Measurements from ENCODE around the gene DOCK7. TPM values are rescaled to one million over a fixed set of nuclear protein-coding genes. Genes with fewer than 3 reads are reported as not detected.

DOCK7 gene
- total RNA-seq, 1 donor from 2014 or later = 63.7 TPM

GRCh38 chr1:62494137-62494536 lies 194.0 kb downstream of the DOCK7 start:
- Mint-ChIP-seq H3K36me3 (peaks cover 39% of the 10 kb centered on the region), H3K9me3 (no peaks in the 10 kb centered on the region), H3K4me3 (no peak overlapping the region), H3K4me1 (no peaks in the 10 kb centered on the region), H3K27me3 (ENCODE audit: low read depth) (no peaks in the 10 kb centered on the region), H3K27ac (no peak overlapping the region)
- DNase-seq (ENCODE audit: low spot score in 2 of 2, unreplicated experiment in 2 of 2) = no peak
- no peak for TF ChIP-seq CTCF (IDR thresholded peaks at IDR 0.05; ENCODE audit: unreplicated experiment)

- no peak overlapping the region for H3K4me3 Mint-ChIP-seq
- no peak for TF ChIP-seq CTCF (IDR thresholded peaks at IDR 0.05; ENCODE audit: unreplicated experiment)
- no peaks in the 10 kb centered on the region for H3K9me3 Mint-ChIP-seq
- H3K27ac Mint-ChIP-seq = no peak overlapping the region
- no peaks in the 10 kb centered on the region for H3K4me1 Mint-ChIP-seq
- peaks cover 37% of the 10 kb centered on the region for H3K36me3 Mint-ChIP-seq
- H3K27me3 Mint-ChIP-seq (ENCODE audit: low read depth) = no peaks in the 10 kb centered on the region
- DNase-seq (ENCODE audit: low spot score in 2 of 2, unreplicated experiment in 2 of 2) = no peak
These were observed 194.5 kb downstream of the DOCK7 start for GRCh38 chr1:62493656-62494055.

GRCh38 chr1:62492521-62492920 lies 195.7 kb downstream of the DOCK7 start:
- no peak overlapping the region for H3K4me3 Mint-ChIP-seq
- H3K36me3 Mint-ChIP-seq = peaks cover 34% of the 10 kb centered on the region
- no peak for DNase-seq (ENCODE audit: low spot score in 2 of 2, unreplicated experiment in 2 of 2)
- H3K27ac Mint-ChIP-seq = no peak overlapping the region
- no peaks in the 10 kb centered on the region for H3K9me3 Mint-ChIP-seq
- H3K27me3 Mint-ChIP-seq (ENCODE audit: low read depth) = no peaks in the 10 kb centered on the region
- TF ChIP-seq CTCF (IDR thresholded peaks at IDR 0.05; ENCODE audit: unreplicated experiment) = no peak
- H3K4me1 Mint-ChIP-seq = no peaks in the 10 kb centered on the region

GRCh38 chr1:62487956-62488355 lies 200.2 kb downstream of the DOCK7 start:
- peaks cover 32% of the 10 kb centered on the region for H3K36me3 Mint-ChIP-seq
- no peak for DNase-seq (ENCODE audit: low spot score in 2 of 2, unreplicated experiment in 2 of 2)
- H3K4me3 Mint-ChIP-seq = no peak overlapping the region
- H3K4me1 Mint-ChIP-seq = peaks cover 6% of the 10 kb centered on the region
- no peak overlapping the region for H3K27ac Mint-ChIP-seq
- no peaks in the 10 kb centered on the region for H3K9me3 Mint-ChIP-seq
- H3K27me3 Mint-ChIP-seq (ENCODE audit: low read depth) = no peaks in the 10 kb centered on the region
- no peak for TF ChIP-seq CTCF (IDR thresholded peaks at IDR 0.05; ENCODE audit: unreplicated experiment)

- H3K36me3 Mint-ChIP-seq = peaks cover 30% of the 10 kb centered on the region
- H3K4me3 Mint-ChIP-seq = no peak overlapping the region
- peaks cover 6% of the 10 kb centered on the region for H3K4me1 Mint-ChIP-seq
- H3K27me3 Mint-ChIP-seq (ENCODE audit: low read depth) = no peaks in the 10 kb centered on the region
- DNase-seq (ENCODE audit: low spot score in 2 of 2, unreplicated experiment in 2 of 2) = no peak
- H3K9me3 Mint-ChIP-seq = no peaks in the 10 kb centered on the region
- H3K27ac Mint-ChIP-seq = no peak overlapping the region
- no peak for TF ChIP-seq CTCF (IDR thresholded peaks at IDR 0.05; ENCODE audit: unreplicated experiment)
These were observed 203.2 kb downstream of the DOCK7 start for GRCh38 chr1:62484824-62485468.

- Mint-ChIP-seq H3K4me3 (no peak overlapping the region), H3K27ac (no peak overlapping the region), H3K4me1 (peaks cover 6% of the 10 kb centered on the region), H3K36me3 (peaks cover 27% of the 10 kb centered on the region), H3K27me3 (ENCODE audit: low read depth) (no peaks in the 10 kb centered on the region), H3K9me3 (no peaks in the 10 kb centered on the region)
- no peak for TF ChIP-seq CTCF (IDR thresholded peaks at IDR 0.05; ENCODE audit: unreplicated experiment)
- no peak for DNase-seq (ENCODE audit: low spot score in 2 of 2, unreplicated experiment in 2 of 2)
These were observed 206.5 kb downstream of the DOCK7 start for GRCh38 chr1:62481681-62482080.
